Measurements from ENCODE around the gene ATOSB.

ATOSB gene

DNA sequence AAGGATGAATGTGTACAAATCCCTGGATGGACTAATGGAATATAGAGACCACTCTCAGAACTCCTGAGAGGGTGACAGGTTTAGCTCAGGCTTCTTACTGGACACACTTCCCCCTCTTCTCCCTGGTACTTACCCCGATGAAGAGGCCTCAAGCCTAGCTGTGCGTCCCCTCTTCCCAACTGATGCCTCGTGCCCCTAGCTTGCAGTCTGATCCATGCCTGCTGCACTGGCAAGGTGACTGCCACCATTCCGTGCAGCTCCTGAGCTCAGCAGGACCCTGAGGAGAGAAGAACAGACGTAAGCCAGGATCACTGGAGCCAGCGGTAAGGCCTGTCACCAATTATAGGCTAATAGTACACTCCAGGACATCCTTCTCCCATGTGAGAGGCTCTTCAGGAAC, 7.2 kb downstream of the ATOSB start:
- Histone ChIP-seq H3K4me2 (ENCODE audit: insufficient read depth, low read length) (no peak overlapping the region), H3K27me3 (ENCODE audit: insufficient read depth, low read length, poor library complexity) (no peaks in the 10 kb centered on the region), H3K36me3 (ENCODE audit: insufficient read depth, low read length) (no peaks in the 10 kb centered on the region; the same call in 1 of the 2 replicates), H3K9me3 (ENCODE audit: insufficient read depth, low read length, severe bottlenecking) (no peaks in the 10 kb centered on the region), H3K4me1 (ENCODE audit: insufficient read depth, low read length) (peaks cover 28% of the 10 kb centered on the region), H3K79me2 (ENCODE audit: insufficient read depth, low read length) (no peaks in the 10 kb centered on the region), H3K9ac (ENCODE audit: low read depth, low read length) (no peak overlapping the region), H4K20me1 (ENCODE audit: insufficient read depth, low read length) (no peaks in the 10 kb centered on the region), H3K27ac (ENCODE audit: low read length) (no peak overlapping the region), H3K4me3 (ENCODE audit: low read depth in 1 of 2, low read length in 2 of 2) (no peak overlapping the region), H2AFZ (ENCODE audit: low read depth, low read length) (no peak overlapping the region)
- TF ChIP-seq, protein P1, sequence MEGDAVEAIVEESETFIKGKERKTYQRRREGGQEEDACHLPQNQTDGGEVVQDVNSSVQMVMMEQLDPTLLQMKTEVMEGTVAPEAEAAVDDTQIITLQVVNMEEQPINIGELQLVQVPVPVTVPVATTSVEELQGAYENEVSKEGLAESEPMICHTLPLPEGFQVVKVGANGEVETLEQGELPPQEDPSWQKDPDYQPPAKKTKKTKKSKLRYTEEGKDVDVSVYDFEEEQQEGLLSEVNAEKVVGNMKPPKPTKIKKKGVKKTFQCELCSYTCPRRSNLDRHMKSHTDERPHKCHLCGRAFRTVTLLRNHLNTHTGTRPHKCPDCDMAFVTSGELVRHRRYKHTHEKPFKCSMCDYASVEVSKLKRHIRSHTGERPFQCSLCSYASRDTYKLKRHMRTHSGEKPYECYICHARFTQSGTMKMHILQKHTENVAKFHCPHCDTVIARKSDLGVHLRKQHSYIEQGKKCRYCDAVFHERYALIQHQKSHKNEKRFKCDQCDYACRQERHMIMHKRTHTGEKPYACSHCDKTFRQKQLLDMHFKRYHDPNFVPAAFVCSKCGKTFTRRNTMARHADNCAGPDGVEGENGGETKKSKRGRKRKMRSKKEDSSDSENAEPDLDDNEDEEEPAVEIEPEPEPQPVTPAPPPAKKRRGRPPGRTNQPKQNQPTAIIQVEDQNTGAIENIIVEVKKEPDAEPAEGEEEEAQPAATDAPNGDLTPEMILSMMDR (IDR thresholded peaks at IDR 0.05; ENCODE audit: borderline replicate concordance, extremely low read depth, low read length, poor library complexity, severe bottlenecking), result no peak
- no peak for TF ChIP-seq EZH2 (IDR thresholded peaks at IDR 0.05; ENCODE audit: borderline replicate concordance, low read depth, low read length, severe bottlenecking)
- ATAC-seq (ENCODE audit: insufficient read depth, low read depth), result no peak
- DNase-seq, result no peak

GRCh38 chr9:35107297-35108290, 8.1 kb downstream of the ATOSB start:
- TF ChIP-seq, protein P1 (IDR thresholded peaks at IDR 0.05; ENCODE audit: borderline replicate concordance, extremely low read depth, low read length, poor library complexity, severe bottlenecking), result no peak
- no peak for TF ChIP-seq EZH2 (IDR thresholded peaks at IDR 0.05; ENCODE audit: borderline replicate concordance, low read depth, low read length, severe bottlenecking)
- no peak overlapping the region for H3K9ac ChIP-seq (ENCODE audit: low read depth, low read length)
- no peak overlapping the region for H3K4me3 ChIP-seq (ENCODE audit: low read depth in 1 of 2, low read length in 2 of 2)
- ATAC-seq (ENCODE audit: insufficient read depth, low read depth) (no peak), DNase-seq (no peak)
- H3K27me3 ChIP-seq (ENCODE audit: insufficient read depth, low read length, poor library complexity), result no peaks in the 10 kb centered on the region
- H3K36me3 ChIP-seq (ENCODE audit: insufficient read depth, low read length), result no peaks in the 10 kb centered on the region; the same call in 1 of the 2 replicates
- H2AFZ ChIP-seq (ENCODE audit: low read depth, low read length), result no peak overlapping the region
- peaks cover 32% of the 10 kb centered on the region for H3K4me1 ChIP-seq (ENCODE audit: insufficient read depth, low read length)
- H3K79me2 ChIP-seq (ENCODE audit: insufficient read depth, low read length), result peaks cover 3% of the 10 kb centered on the region
- H4K20me1 ChIP-seq (ENCODE audit: insufficient read depth, low read length), result no peaks in the 10 kb centered on the region
- H3K4me2 ChIP-seq (ENCODE audit: insufficient read depth, low read length), result no peak overlapping the region
- no peak overlapping the region for H3K27ac ChIP-seq (ENCODE audit: low read length)
- H3K9me3 ChIP-seq (ENCODE audit: insufficient read depth, low read length, severe bottlenecking), result no peaks in the 10 kb centered on the region

- H3K27ac ChIP-seq (ENCODE audit: low read length), result no peak overlapping the region
- peaks cover 6% of the 10 kb centered on the region for H3K36me3 ChIP-seq (ENCODE audit: insufficient read depth, low read length)
- H3K79me2 ChIP-seq (ENCODE audit: insufficient read depth, low read length), result peaks cover 15% of the 10 kb centered on the region
- ATAC-seq (ENCODE audit: insufficient read depth, low read depth) (no peak), DNase-seq (no peak)
- no peak overlapping the region for H3K4me3 ChIP-seq (ENCODE audit: low read depth in 1 of 2, low read length in 2 of 2)
- H2AFZ ChIP-seq (ENCODE audit: low read depth, low read length), result no peak overlapping the region
- no peaks in the 10 kb centered on the region for H3K27me3 ChIP-seq (ENCODE audit: insufficient read depth, low read length, poor library complexity)
- H3K4me2 ChIP-seq (ENCODE audit: insufficient read depth, low read length), result no peak overlapping the region
- TF ChIP-seq, protein P1 (IDR thresholded peaks at IDR 0.05; ENCODE audit: borderline replicate concordance, extremely low read depth, low read length, poor library complexity, severe bottlenecking), result no peak
- TF ChIP-seq EZH2 (IDR thresholded peaks at IDR 0.05; ENCODE audit: borderline replicate concordance, low read depth, low read length, severe bottlenecking), result no peak
- peaks cover 37% of the 10 kb centered on the region for H3K4me1 ChIP-seq (ENCODE audit: insufficient read depth, low read length)
- H4K20me1 ChIP-seq (ENCODE audit: insufficient read depth, low read length), result no peaks in the 10 kb centered on the region
- no peaks in the 10 kb centered on the region for H3K9me3 ChIP-seq (ENCODE audit: insufficient read depth, low read length, severe bottlenecking)
- no peak overlapping the region for H3K9ac ChIP-seq (ENCODE audit: low read depth, low read length)
These were observed 9.3 kb downstream of the ATOSB start for GRCh38 chr9:35106343-35106730.
